Fibroblast of the conjunctiva (primary cell): Measurements from ENCODE around the gene RETSAT.
A peak's percentile ranks its signal among the peaks of the same experiment; 100 is the strongest.
"Not testable (repeated sequence)": the region's sequence is repeated elsewhere in the genome, so short reads cannot be mapped to it uniquely, and the experiment has no call there.

Experiments used
- DNase-seq: peaks from one replicate; pipeline ENCODE4 v3.0.0-alpha.2; 2010; ENCODE audit warnings: low read depth

RETSAT gene

DNA sequence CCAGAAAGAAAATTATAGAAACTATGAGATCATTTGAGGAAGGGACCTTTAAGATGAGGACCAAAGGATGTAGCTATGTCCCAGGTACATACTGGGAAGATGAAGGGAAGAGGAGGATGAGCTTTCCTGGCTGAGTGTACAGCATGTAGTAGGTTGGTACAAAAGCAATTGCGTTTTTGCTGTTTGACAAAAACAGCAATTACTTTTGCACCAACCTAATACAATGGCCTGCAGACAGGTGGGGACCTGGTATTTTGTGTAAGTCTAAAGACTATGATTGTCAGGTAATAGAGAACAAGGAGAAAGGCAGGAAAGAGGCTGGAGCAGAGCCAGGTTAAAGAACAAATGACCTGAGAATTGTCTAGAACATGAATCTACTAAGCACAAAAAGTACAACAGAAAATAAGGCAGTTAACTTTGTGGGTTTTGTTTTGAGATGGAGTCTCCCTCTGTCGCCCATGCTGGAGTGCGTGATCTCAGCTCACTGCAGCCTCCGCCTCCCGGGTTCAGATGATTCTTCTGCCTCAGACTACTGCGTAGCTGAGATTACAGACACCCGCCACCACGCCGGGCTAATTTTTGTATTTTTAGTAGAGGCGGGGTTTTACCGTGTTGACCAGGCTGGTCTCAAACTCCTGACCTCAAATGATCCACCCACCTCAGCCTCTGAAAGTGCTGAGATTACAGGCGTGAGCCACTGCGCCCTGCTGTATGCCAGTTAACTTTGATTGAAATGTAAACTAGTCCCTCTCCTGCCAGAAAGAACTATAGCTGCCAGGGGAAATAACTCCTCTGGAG is 23.3 kb downstream of the RETSAT start:
- DNase-seq: no peak

- DNase-seq: not testable (repeated sequence)
Measured at GRCh38 chr2:85329701-85330100, 24.6 kb downstream of the RETSAT start.

- DNase-seq: no peak
Measured at GRCh38 chr2:85329181-85329651, 25.1 kb downstream of the RETSAT start.

GRCh38 chr2:85327822-85328617 is 26.3 kb downstream of the RETSAT start, which contains the start of gene TGOLN2:
Gene TGOLN2, minus strand, starts transcription at chr2:85327989. Its CDS starts 27 bp downstream, at chr2:85327962.
- DNase-seq: peak; percentile 79

GRCh38 chr2:85327160-85327821 is 27.0 kb downstream of the RETSAT start:
- DNase-seq: no peak

- DNase-seq: no peak
Measured at GRCh38 chr2:85326406-85327159, 27.7 kb downstream of the RETSAT start.

DNA sequence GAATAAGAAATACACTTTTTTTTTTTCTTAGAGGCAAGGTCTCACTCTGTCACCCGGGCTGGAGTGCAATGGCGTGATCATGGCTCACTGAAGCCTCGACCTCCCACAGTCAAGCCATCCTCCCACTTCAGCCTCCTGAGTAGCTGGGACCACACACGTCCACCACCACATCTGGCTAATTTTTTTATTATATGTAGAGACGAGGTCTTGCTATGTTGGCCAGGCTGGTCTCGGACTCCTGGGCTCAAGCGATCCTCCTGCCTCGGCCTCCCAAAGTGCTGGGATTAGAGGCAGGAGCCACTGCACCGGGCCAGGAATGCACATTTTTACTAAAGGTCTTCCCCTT is 28.9 kb downstream of the RETSAT start:
- no peak for DNase-seq

GRCh38 chr2:85324639-85325465 is 29.5 kb downstream of the RETSAT start:
- no peak for DNase-seq

- not testable (repeated sequence) for DNase-seq
Measured at GRCh38 chr2:85323988-85324367, 30.4 kb downstream of the RETSAT start.

DNA sequence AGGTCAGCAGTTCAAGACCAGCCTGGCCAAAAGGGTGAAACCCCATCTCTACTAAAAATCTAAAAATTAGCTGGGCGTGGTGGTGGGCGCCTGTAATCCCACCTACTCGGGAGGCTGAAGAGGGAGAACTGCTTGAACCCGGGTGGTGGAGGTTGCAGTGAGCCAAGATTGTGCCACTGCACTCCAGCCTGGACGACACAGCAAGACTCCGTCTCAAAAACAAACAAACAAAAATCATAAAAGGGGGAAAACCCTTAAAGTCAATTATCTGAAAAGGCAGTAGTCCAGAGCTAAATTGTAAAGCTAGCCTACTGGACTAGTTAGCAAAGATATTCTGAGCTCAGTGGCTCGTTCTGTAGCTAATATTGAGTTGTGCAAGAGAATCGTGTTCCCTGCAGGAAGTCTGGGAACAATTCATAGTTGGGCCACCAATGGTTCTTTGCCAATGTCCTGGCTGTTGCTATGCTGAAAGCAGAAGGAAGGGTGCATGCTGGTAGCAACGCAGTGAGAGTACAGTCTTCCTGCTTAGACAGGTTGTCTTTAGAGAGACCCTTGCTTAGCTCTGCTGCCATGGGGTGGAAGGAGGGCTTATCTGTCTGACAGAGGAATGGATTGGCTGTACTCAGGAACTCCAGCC is 30.9 kb downstream of the RETSAT start:
- DNase-seq: no peak

DNA sequence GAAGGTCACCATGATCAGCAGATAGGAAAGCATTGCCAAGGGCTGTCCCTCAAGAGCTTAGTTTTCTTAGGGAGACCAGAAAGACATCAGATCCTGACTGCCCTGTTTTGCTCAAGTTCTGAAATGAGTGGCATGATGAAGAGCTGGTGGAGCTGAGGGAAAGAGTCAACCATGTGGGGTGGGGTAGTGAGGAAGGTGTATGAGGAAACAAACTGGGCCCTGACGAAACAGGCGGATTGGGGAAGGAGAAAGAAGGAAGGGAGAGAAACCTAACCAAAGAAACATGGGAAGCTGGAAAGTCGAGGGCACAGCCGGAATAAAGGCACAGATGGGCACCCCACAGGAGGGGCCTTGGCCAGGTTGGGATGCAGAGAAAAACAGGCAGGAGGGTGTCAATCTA is 34.5 kb downstream of the RETSAT start:
- DNase-seq: no peak

- DNase-seq: peak; percentile 66
Measured at GRCh38 chr2:85318222-85319074, 35.9 kb downstream of the RETSAT start.

- DNase-seq: not testable (repeated sequence)
Measured at GRCh38 chr2:85315921-85316320, 38.4 kb downstream of the RETSAT start.

- no peak for DNase-seq
Measured at GRCh38 chr2:85314884-85315242, 39.5 kb downstream of the RETSAT start.

DNA sequence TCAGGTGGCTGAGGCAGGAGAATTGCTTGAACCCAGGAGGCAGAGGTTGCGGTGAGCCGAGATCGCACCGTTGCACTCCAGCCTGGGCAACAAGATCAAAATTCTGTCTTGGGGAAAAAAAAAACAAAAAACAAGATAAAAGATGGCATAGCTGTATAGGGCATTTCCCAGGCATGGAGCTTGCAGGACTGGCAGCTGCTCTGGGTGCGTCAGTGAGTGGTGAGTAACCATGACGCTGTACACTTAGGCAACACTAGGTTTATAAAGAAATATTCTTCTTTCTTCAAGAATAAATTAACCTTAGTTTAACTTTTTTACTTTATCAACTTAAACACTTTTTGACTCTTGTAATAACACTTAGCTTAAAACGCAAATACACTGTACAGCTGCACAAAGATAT is 41.9 kb downstream of the RETSAT start:
- no peak for DNase-seq

DNA sequence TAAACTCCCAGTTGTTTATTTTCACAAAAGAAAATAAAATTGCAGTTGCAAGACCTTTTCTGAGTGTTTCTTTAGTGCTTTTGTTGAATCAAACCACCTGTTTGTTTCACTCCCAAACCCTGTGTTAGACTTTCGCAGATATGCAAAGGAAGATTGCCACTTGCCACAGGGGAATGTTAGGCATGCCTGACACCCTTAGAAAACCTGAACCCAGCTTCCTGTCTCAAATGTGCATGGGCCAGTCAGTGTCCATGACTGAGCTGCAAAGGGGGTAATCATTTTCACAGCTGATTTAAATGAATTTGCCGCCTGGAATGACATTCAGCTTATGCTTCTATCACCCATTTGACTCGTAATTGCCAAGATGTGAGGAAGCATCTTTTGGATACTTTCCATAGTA is 44.0 kb downstream of the RETSAT start:
- no peak for DNase-seq

DNA sequence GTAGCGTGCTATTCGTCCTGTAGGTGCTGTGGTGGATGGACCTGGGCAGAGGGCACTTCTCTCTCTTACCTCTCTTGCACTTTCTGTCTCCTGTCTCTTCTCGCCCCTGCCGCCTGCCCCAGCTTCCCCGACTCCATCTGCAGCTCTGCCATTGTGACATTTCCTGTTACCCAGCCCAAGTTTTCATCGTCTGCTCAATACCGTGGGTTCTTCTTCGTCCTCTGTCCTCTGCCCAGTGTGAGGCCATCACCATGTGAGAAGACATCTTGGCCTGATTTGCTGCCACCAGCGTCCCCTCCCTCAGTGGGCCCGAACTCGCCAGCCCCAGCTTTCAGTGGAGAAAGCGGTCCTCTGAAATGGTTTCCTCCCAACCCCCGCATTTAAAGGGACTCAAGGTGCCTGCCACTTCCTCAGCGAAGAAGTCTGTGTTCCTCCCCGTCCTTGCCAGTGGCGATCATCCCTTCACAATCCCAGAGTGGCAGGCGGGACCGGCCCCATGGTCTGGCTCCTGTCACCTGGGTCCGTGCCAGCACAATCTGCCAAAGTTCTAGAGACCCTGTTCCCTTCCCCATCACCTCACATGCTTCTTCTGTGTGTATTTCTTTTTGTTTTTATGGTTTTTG is 44.5 kb downstream of the RETSAT start:
- no peak for DNase-seq

DNA sequence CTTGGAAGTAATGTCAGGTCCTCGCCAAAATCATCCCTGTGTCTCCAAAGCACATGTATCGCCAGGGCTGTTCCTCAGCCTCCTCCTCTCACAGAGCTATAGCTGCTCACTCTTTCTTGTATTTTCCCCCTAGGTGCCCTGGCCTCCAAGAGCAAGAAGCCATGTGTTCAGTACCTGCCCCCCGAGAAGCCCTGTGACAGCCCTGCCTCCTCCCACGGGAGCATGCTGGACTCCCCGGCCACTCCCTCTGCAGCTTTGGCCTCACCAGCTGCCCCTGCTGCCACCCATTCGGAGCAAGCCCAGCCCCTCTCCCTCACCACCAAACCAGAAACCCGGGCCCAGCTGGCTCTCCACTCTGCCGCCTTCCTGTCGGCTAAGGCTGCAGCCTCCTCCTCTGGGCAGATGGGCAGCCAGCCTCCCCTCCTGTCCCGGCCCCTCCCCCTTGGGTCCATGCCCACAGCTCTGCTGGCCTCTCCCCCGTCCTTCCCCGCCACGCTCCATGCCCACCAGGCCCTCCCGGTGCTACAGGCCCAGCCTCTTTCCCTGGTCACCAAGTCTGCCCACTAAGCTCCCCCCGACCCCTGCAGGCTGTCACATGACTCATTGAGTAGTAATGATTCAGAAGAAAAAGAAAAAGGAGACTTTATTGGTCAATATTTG is 45.3 kb downstream of the RETSAT start:
- no peak for DNase-seq

DNA sequence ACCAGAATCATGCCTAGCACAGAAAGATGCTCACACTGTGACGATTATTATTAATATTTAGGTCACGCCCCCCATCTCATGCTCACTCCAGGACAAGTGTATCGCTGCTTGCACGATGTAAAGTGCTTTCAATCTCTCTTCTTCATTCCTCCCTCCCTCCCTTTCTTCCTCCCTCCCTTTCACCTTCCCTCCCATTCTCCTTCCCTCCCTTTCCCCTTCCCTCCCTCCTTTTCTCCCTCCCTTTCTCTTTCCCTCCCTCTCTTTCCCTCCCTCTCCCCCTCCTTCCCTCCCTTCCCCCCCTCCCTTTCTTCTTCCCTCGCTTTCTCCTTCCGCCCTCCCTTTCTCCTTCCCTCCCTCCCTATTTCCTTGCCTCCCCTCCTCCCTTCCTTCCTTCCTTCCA is 46.1 kb downstream of the RETSAT start:
- DNase-seq: no peak
